Measurements from ENCODE around the gene SFN.
"Not testable (repeated sequence)": the region's sequence is repeated elsewhere in the genome, so short reads cannot be mapped to it uniquely, and the experiment has no call there.

Gene SFN

DNA sequence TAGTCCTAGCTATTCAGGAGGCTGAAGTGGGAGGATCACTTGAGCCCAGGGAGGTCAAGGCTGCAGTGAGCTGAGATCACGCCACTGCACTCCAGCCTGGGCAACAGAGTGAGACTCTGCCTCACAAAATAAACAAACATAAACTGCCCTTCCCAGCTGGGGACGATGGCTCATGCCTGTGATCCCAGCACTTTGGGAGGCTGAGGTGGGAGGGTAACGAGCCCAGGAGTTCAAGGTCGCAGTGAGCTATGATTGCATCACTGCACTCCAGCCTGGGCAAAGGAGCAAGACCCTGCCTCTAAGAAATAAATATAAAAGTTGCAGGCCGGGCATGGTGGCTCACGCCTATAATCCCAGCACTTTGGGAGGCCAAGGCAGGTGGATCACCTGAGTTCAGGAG is 18.7 kb downstream of the SFN start:
- not testable (repeated sequence) for H3K27me3 ChIP-seq (ENCODE audit: control insufficient read depth in 3 of 3, insufficient read depth in 3 of 3, low read depth in 1 of 3, low read length in 3 of 3); H3K18ac ChIP-seq (ENCODE audit: low read length); H3K27ac ChIP-seq (replicated peaks; ENCODE audit: low read length); H3K4me1 ChIP-seq (ENCODE audit: control insufficient read depth in 2 of 2, insufficient read depth in 1 of 2, low read depth in 1 of 2, low read length in 2 of 2); H4K8ac ChIP-seq (ENCODE audit: low read depth, low read length); H4K91ac ChIP-seq (ENCODE audit: low read depth, low read length, poor library complexity); H3K9ac ChIP-seq (ENCODE audit: low read depth, low read length, poor library complexity); H3K9me3 ChIP-seq (replicated peaks in 1 of 2; ENCODE audit: control insufficient read depth in 2 of 2, insufficient read depth in 1 of 2, low read depth in 1 of 2, low read length in 2 of 2); H3K4me3 ChIP-seq (ENCODE audit: low read length in 2 of 2); H3K79me1 ChIP-seq (ENCODE audit: low read depth, low read length); H3K23ac ChIP-seq (ENCODE audit: low read depth, low read length, poor library complexity); H3K4ac ChIP-seq (ENCODE audit: low read length); H2AK5ac ChIP-seq (ENCODE audit: low read depth, low read length); H3K14ac ChIP-seq (ENCODE audit: low read length); H2BK12ac ChIP-seq (ENCODE audit: low read length); H2BK120ac ChIP-seq (ENCODE audit: low read depth, low read length); H2BK5ac ChIP-seq (ENCODE audit: low read length); H2AFZ ChIP-seq (ENCODE audit: low read length); H3K4me2 ChIP-seq (ENCODE audit: insufficient read depth, low read length, poor library complexity, severe bottlenecking); H2BK15ac ChIP-seq (ENCODE audit: low read length); DNase-seq (ENCODE audit: low spot score)
- H3K36me3 ChIP-seq (replicated peaks in 1 of 2; ENCODE audit: control insufficient read depth in 2 of 2, insufficient read depth in 2 of 2, low read length in 2 of 2): peaks cover 40 to 87% of the 10 kb centered on the region in 2 donors
- no CpG with 5 or more reads among the region's 6 CpGs for WGBS, 2 donors (ENCODE audit: extremely low coverage in 2 of 2, insufficient read length in 2 of 2, insufficient replicate concordance in 1 of 2)

DNA sequence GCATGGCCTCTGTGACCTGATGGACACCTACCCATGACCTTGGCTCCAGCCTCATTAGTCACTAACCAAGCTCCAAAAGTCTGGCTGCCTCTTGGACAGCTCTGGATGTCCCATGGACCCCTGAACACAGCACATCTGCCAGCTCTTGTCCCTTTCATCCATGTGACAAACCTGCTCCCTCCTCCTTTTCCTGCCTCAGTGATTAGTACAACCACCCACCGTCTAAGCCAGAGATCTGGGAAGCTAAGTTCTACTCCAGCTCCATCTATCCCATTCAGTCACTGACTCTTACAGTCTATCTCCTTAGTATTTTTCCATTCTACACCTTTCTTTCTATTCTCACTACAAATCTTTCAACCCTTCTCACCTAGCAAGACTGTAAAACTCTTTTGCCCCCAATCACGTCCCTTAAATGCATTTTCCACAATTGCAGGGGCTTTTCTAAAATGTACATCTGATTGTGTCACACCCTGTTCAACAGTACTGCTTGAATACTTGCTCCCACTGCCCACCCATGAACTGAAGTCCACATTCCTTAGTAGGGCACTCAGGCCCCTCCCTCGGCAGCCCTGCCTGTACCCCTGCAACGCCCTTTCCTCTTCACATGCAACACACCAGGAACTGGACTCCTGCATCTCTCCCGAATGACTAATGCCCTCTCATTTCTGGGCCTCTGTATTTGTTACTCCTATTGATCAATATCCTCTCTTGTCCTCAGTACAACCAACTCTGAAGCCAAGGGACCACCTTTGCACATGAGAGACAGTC is 19.9 kb downstream of the SFN start:
- no peaks in the 10 kb centered on the region for H3K27me3 ChIP-seq (ENCODE audit: control insufficient read depth in 3 of 3, insufficient read depth in 3 of 3, low read depth in 1 of 3, low read length in 3 of 3)
- H2AK5ac ChIP-seq (ENCODE audit: low read depth, low read length): no peak overlapping the region
- H4K91ac ChIP-seq (ENCODE audit: low read depth, low read length, poor library complexity): no peak overlapping the region
- H2BK120ac ChIP-seq (ENCODE audit: low read depth, low read length): no peak overlapping the region
- 100% methylated on average over 1 of the region's 5 CpGs; no CpG with 5 or more reads in 1 of the 2 donors for WGBS, 2 donors (ENCODE audit: extremely low coverage in 2 of 2, insufficient read length in 2 of 2, insufficient replicate concordance in 1 of 2)
- no peak overlapping the region for H3K27ac ChIP-seq (replicated peaks; ENCODE audit: low read length)
- H3K4me3 ChIP-seq (ENCODE audit: low read length in 2 of 2): no peak overlapping the region
- H3K23ac ChIP-seq (ENCODE audit: low read depth, low read length, poor library complexity): no peak overlapping the region
- no peak overlapping the region for H2AFZ ChIP-seq (ENCODE audit: low read length)
- H2BK5ac ChIP-seq (ENCODE audit: low read length): no peak overlapping the region
- H3K4me1 ChIP-seq (ENCODE audit: control insufficient read depth in 2 of 2, insufficient read depth in 1 of 2, low read depth in 1 of 2, low read length in 2 of 2): no peaks in the 10 kb centered on the region
- H2BK15ac ChIP-seq (ENCODE audit: low read length): no peak overlapping the region
- no peak overlapping the region for H3K18ac ChIP-seq (ENCODE audit: low read length)
- H2BK12ac ChIP-seq (ENCODE audit: low read length): no peak overlapping the region
- H3K14ac ChIP-seq (ENCODE audit: low read length): no peak overlapping the region
- H4K8ac ChIP-seq (ENCODE audit: low read depth, low read length): no peak overlapping the region
- no peak overlapping the region for H3K4ac ChIP-seq (ENCODE audit: low read length)
- no peak for DNase-seq (ENCODE audit: low spot score)
- no peaks in the 10 kb centered on the region for H3K9me3 ChIP-seq (replicated peaks in 1 of 2; ENCODE audit: control insufficient read depth in 2 of 2, insufficient read depth in 1 of 2, low read depth in 1 of 2, low read length in 2 of 2)
- H3K79me1 ChIP-seq (ENCODE audit: low read depth, low read length): peaks cover 3% of the 10 kb centered on the region
- H3K36me3 ChIP-seq (replicated peaks in 1 of 2; ENCODE audit: control insufficient read depth in 2 of 2, insufficient read depth in 2 of 2, low read length in 2 of 2): peaks cover 40 to 83% of the 10 kb centered on the region in 2 donors
- H3K9ac ChIP-seq (ENCODE audit: low read depth, low read length, poor library complexity): no peak overlapping the region
- no peak overlapping the region for H3K4me2 ChIP-seq (ENCODE audit: insufficient read depth, low read length, poor library complexity, severe bottlenecking)

DNA sequence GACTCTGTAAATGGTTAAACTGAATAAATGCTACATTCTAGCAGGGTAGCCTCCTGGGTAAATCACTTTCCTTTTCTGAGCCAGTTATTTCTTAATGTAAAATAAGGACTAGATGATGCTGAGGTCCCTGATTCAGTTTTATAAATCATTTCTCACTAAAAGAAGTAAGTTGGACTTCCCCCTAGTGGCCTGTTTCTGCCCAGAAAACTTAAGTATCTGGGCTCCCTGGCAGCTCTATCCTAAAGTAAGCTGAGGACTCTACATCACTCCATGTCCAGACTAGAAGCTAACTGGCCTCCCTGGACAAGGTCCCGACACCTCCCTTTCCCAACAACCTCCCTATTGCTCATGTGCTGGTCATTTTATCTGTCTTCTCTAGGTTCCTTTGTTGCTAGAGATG is 24.2 kb downstream of the SFN start:
- Histone ChIP-seq H3K4ac (ENCODE audit: low read length) (no peak overlapping the region), H3K79me1 (ENCODE audit: low read depth, low read length) (peaks cover 10% of the 10 kb centered on the region), H3K4me2 (ENCODE audit: insufficient read depth, low read length, poor library complexity, severe bottlenecking) (no peak overlapping the region), H2BK5ac (ENCODE audit: low read length) (no peak overlapping the region), H3K14ac (ENCODE audit: low read length) (no peak overlapping the region), H3K36me3 (replicated peaks in 1 of 2; ENCODE audit: control insufficient read depth in 2 of 2, insufficient read depth in 2 of 2, low read length in 2 of 2) (peaks cover 36 to 68% of the 10 kb centered on the region in 2 donors), H3K4me3 (ENCODE audit: low read length in 2 of 2) (no peak overlapping the region), H3K18ac (ENCODE audit: low read length) (no peak overlapping the region), H2BK15ac (ENCODE audit: low read length) (no peak overlapping the region), H3K23ac (ENCODE audit: low read depth, low read length, poor library complexity) (no peak overlapping the region), H2AFZ (ENCODE audit: low read length) (no peak overlapping the region), H4K8ac (ENCODE audit: low read depth, low read length) (no peak overlapping the region), H3K4me1 (ENCODE audit: control insufficient read depth in 2 of 2, insufficient read depth in 1 of 2, low read depth in 1 of 2, low read length in 2 of 2) (peaks cover 5 to 9% of the 10 kb centered on the region in 2 donors), H3K9ac (ENCODE audit: low read depth, low read length, poor library complexity) (no peak overlapping the region), H2BK120ac (ENCODE audit: low read depth, low read length) (no peak overlapping the region), H2BK12ac (ENCODE audit: low read length) (no peak overlapping the region), H3K27ac (replicated peaks; ENCODE audit: low read length) (no peak overlapping the region), H2AK5ac (ENCODE audit: low read depth, low read length) (no peak overlapping the region), H4K91ac (ENCODE audit: low read depth, low read length, poor library complexity) (no peak overlapping the region), H3K27me3 (ENCODE audit: control insufficient read depth in 3 of 3, insufficient read depth in 3 of 3, low read depth in 1 of 3, low read length in 3 of 3) (no peaks in the 10 kb centered on the region), H3K9me3 (replicated peaks in 1 of 2; ENCODE audit: control insufficient read depth in 2 of 2, insufficient read depth in 1 of 2, low read depth in 1 of 2, low read length in 2 of 2) (no peaks in the 10 kb centered on the region)
- no peak for DNase-seq (ENCODE audit: low spot score)
- WGBS, 2 donors (ENCODE audit: extremely low coverage in 2 of 2, insufficient read length in 2 of 2, insufficient replicate concordance in 1 of 2): no CpG with 5 or more reads among the region's 1 CpG

DNA sequence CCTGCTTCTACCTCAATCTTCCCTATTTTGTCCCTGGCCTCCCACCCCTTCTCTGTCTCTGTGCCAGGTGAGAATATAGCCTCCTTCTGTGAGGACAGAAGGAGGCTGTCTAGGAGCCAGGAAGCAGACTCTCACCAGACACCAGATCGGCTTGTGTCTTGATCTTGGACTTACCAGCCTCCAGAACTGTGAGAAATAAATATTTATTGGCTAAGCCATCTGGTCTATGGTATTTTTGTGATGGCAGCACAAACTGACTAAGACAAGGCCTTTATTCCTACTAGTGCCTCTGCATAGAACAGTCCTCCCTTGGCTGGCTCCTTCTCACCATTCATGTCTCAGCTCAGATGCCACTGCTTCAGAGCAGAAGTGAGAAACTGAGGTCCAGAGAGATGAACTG is 25.3 kb downstream of the SFN start:
- Histone ChIP-seq H4K8ac (ENCODE audit: low read depth, low read length) (no peak overlapping the region), H3K23ac (ENCODE audit: low read depth, low read length, poor library complexity) (no peak overlapping the region), H3K14ac (ENCODE audit: low read length) (no peak overlapping the region), H3K27ac (replicated peaks; ENCODE audit: low read length) (no peak overlapping the region), H2BK15ac (ENCODE audit: low read length) (no peak overlapping the region), H2AK5ac (ENCODE audit: low read depth, low read length) (no peak overlapping the region), H3K9me3 (replicated peaks in 1 of 2; ENCODE audit: control insufficient read depth in 2 of 2, insufficient read depth in 1 of 2, low read depth in 1 of 2, low read length in 2 of 2) (no peaks in the 10 kb centered on the region), H3K27me3 (ENCODE audit: control insufficient read depth in 3 of 3, insufficient read depth in 3 of 3, low read depth in 1 of 3, low read length in 3 of 3) (no peaks in the 10 kb centered on the region), H2BK120ac (ENCODE audit: low read depth, low read length) (no peak overlapping the region), H3K18ac (ENCODE audit: low read length) (no peak overlapping the region), H3K4me3 (ENCODE audit: low read length in 2 of 2) (no peak overlapping the region), H3K79me1 (ENCODE audit: low read depth, low read length) (peaks cover 7% of the 10 kb centered on the region), H3K9ac (ENCODE audit: low read depth, low read length, poor library complexity) (no peak overlapping the region), H3K4ac (ENCODE audit: low read length) (no peak overlapping the region), H3K4me2 (ENCODE audit: insufficient read depth, low read length, poor library complexity, severe bottlenecking) (no peak overlapping the region), H2AFZ (ENCODE audit: low read length) (no peak overlapping the region), H3K4me1 (ENCODE audit: control insufficient read depth in 2 of 2, insufficient read depth in 1 of 2, low read depth in 1 of 2, low read length in 2 of 2) (peaks cover 5 to 9% of the 10 kb centered on the region in 2 donors), H2BK5ac (ENCODE audit: low read length) (no peak overlapping the region), H3K36me3 (replicated peaks in 1 of 2; ENCODE audit: control insufficient read depth in 2 of 2, insufficient read depth in 2 of 2, low read length in 2 of 2) (peaks cover 34 to 68% of the 10 kb centered on the region in 2 donors), H4K91ac (ENCODE audit: low read depth, low read length, poor library complexity) (no peak overlapping the region), H2BK12ac (ENCODE audit: low read length) (no peak overlapping the region)
- no CpG with 5 or more reads among the region's 1 CpG for WGBS, 2 donors (ENCODE audit: extremely low coverage in 2 of 2, insufficient read length in 2 of 2, insufficient replicate concordance in 1 of 2)
- DNase-seq (ENCODE audit: low spot score): no peak

All from neuronal stem cell (in vitro differentiated cells).